Measurements from ENCODE around the gene CCDC83.
"Not testable (repeated sequence)": the region's sequence is repeated elsewhere in the genome, so short reads cannot be mapped to it uniquely, and the experiment has no call there.

CCDC83 gene

DNA sequence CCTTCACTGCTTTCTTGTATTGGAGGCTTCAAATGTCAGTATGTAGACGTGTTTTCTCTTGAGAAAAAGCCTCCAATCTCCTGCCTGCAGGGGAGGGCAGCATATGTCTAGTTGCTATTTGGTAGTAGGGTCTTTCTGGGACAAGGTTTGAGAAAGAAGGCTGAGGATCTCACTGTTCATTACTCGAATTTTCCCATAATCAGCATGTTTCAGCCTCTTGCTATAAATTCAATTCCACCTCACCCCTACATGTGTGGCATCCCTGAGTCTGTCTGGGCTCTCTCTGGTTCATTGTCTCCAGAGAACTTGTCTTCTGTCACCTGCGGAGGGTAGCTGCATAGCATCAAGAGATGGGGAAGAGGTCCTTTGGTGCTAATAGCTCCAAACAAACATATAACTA lies 19.5 kb upstream of the CCDC83 start:
- Histone ChIP-seq H3K9ac (ENCODE audit: low read depth, low read length) (no peak overlapping the region), H3K4me3 (ENCODE audit: low read length) (no peak overlapping the region), H3K4me1 (ENCODE audit: insufficient read depth, low read length) (no peaks in the 10 kb centered on the region; the same call in 1 of the 2 replicates), H3K9me3 (ENCODE audit: insufficient read depth, low read depth, low read length) (no peaks in the 10 kb centered on the region), H3K36me3 (ENCODE audit: insufficient read depth, low read length) (no peaks in the 10 kb centered on the region), H3K27me3 (ENCODE audit: insufficient read depth, low read length) (no peaks in the 10 kb centered on the region), H3K27ac (ENCODE audit: low read depth, low read length) (no peak overlapping the region)
- 78% methylated on average over 3 of the region's 3 CpGs for WGBS

DNA sequence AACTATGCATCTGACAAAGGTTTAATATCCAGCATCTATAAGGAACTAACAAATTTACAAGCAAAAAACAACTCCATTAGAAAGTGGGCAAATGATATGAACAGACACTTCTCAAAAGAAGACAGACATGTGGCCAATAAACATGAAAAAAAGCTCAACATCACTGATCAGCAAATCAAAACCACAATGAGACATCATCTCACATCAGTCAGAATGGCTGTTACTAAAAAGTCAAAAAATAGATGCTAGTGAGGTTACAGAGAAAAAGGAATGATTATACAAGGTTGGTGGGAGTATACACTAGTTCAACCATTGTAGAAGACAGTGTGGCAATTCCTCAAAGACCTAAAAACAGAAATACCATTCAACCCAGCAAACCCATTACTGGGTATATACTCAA lies 14.3 kb upstream of the CCDC83 start:
- not testable (repeated sequence) for H3K4me3 ChIP-seq (ENCODE audit: low read length); H3K9ac ChIP-seq (ENCODE audit: low read depth, low read length); H3K27ac ChIP-seq (ENCODE audit: low read depth, low read length); H3K27me3 ChIP-seq (ENCODE audit: insufficient read depth, low read length); H3K4me1 ChIP-seq (ENCODE audit: insufficient read depth, low read length); H3K36me3 ChIP-seq (ENCODE audit: insufficient read depth, low read length); H3K9me3 ChIP-seq (ENCODE audit: insufficient read depth, low read depth, low read length)

DNA sequence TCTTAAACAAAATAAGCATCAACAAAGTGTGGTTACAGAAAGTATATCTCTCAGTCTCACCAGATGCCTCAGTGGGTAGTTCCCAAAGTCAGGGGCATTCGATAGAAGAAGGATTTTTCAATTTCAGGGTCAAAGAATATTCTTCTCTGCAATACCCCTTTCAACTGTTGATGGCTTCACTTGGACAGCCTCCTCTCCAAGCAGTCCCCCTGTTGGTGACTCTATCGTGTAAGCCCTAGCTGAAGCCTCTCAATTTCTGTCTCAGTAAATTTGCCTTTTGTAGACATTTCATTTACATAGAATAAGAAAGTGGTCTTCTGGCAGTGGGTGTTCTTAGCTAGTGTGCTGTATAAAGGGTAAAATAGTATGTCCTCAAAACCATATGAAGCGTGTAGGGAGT lies 11.3 kb upstream of the CCDC83 start:
- H3K36me3 ChIP-seq (ENCODE audit: insufficient read depth, low read length), result no peaks in the 10 kb centered on the region
- no peaks in the 10 kb centered on the region for H3K4me1 ChIP-seq (ENCODE audit: insufficient read depth, low read length)
- H3K9me3 ChIP-seq (ENCODE audit: insufficient read depth, low read depth, low read length), result 0 out of 2 replicates have a peak, but pooled peaks cover 4% of the 10 kb centered on the region
- H3K4me3 ChIP-seq (ENCODE audit: low read length), result no peak overlapping the region
- 82% methylated on average over 2 of the region's 3 CpGs for WGBS
- no peak overlapping the region for H3K27ac ChIP-seq (ENCODE audit: low read depth, low read length)
- H3K27me3 ChIP-seq (ENCODE audit: insufficient read depth, low read length), result no peaks in the 10 kb centered on the region
- H3K9ac ChIP-seq (ENCODE audit: low read depth, low read length), result no peak overlapping the region

DNA sequence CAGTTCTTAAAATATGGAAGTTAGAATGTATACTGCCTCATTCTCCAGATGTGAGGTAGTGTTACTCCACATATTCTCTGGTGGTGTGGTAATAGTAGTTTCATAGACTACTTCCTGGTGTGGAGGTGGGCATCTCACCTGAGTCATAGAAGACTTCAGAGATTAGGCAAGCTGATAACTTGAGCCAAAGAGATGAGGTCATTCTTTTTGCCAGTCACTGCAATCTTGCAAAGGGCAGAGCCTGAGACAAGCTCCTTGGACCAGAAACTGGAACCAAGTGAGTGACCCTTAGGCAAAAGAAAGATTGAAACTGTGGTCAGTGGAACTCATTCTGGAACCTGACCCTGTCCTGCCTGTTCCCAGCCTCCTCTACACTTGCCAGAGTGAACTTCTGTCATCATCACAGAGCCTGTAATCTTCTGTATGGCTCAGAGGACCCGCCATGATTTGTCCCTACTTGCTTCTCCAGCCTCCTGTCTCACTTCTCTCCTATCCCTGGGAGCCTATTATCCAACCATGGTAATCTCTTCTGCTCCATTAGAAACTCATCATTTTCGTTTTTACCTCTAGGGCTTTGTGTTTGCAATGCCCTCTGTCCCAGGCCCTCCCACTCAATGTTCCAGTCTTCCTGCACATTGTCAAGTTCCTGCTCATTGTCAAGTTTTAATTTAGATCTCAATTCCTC lies 10.6 kb upstream of the CCDC83 start:
- Histone ChIP-seq H3K4me3 (ENCODE audit: low read length) (no peak overlapping the region), H3K27me3 (ENCODE audit: insufficient read depth, low read length) (no peaks in the 10 kb centered on the region), H3K9ac (ENCODE audit: low read depth, low read length) (no peak overlapping the region), H3K4me1 (ENCODE audit: insufficient read depth, low read length) (no peaks in the 10 kb centered on the region), H3K36me3 (ENCODE audit: insufficient read depth, low read length) (no peaks in the 10 kb centered on the region), H3K9me3 (ENCODE audit: insufficient read depth, low read depth, low read length) (0 out of 2 replicates have a peak, but pooled peaks cover 4% of the 10 kb centered on the region), H3K27ac (ENCODE audit: low read depth, low read length) (no peak overlapping the region)
- WGBS, result 75% methylated on average over 2 of the region's 2 CpGs

DNA sequence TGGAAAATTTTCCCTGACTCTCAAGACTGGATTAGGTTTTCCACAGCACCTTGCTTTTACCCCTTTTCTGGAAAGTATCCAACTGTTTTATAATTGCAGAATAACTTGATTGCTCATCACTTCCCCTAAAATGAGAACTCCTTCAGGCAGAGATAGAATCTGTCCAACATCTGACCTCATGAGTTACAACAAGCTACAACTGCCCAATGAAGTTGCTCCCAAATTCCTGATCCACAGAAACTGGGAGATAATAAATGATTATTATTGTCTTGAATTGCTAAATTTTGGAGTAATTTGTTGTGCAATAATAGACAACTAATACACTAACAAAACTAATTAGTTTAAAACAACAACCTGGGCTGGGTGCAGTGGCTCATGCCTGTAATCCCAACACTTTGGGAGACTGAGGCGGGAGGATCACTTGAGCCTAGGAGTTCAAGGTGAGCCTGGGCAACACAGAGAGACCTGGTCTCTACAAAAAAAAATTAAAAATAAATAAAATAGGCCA lies 10.0 kb upstream of the CCDC83 start:
- H3K27ac ChIP-seq (ENCODE audit: low read depth, low read length), result no peak overlapping the region

DNA sequence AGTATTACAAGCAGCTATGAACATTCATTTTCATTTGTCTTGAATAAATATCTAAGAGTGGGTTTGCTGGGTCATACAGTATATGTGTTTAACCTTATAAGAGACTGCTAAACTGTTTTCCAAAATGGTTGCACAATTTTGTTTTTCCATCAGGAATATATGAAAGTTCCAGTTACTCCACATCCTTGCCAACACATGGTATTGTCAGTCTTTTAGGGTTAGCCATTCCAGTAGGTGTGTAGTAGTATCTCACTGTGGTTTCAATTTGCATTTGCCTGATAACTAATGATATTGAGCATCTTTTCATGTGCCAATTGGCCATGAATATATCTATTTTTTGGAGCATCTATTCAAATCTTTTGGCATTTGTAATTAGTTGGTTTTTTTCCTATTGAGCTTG lies 7.7 kb upstream of the CCDC83 start:
- no peaks in the 10 kb centered on the region for H3K27me3 ChIP-seq (ENCODE audit: insufficient read depth, low read length)
- peaks cover 18% of the 10 kb centered on the region for H3K9me3 ChIP-seq (ENCODE audit: insufficient read depth, low read depth, low read length)
- no peak overlapping the region for H3K4me3 ChIP-seq (ENCODE audit: low read length)
- no peaks in the 10 kb centered on the region for H3K36me3 ChIP-seq (ENCODE audit: insufficient read depth, low read length)
- H3K27ac ChIP-seq (ENCODE audit: low read depth, low read length), result no peak overlapping the region
- no peak overlapping the region for H3K9ac ChIP-seq (ENCODE audit: low read depth, low read length)
- H3K4me1 ChIP-seq (ENCODE audit: insufficient read depth, low read length), result no peaks in the 10 kb centered on the region

More for the DNA sequence above, 10.0 kb upstream of the CCDC83 start:
- no peaks in the 10 kb centered on the region for H3K27me3 ChIP-seq (ENCODE audit: insufficient read depth, low read length)
- H3K4me3 ChIP-seq (ENCODE audit: low read length), result no peak overlapping the region
- H3K9ac ChIP-seq (ENCODE audit: low read depth, low read length), result no peak overlapping the region
- no peaks in the 10 kb centered on the region for H3K4me1 ChIP-seq (ENCODE audit: insufficient read depth, low read length)
- 100% methylated on average over 1 of the region's 1 CpG for WGBS
- no peaks in the 10 kb centered on the region for H3K36me3 ChIP-seq (ENCODE audit: insufficient read depth, low read length)
- H3K9me3 ChIP-seq (ENCODE audit: insufficient read depth, low read depth, low read length), result 0 out of 2 replicates have a peak, but pooled peaks cover 4% of the 10 kb centered on the region

DNA sequence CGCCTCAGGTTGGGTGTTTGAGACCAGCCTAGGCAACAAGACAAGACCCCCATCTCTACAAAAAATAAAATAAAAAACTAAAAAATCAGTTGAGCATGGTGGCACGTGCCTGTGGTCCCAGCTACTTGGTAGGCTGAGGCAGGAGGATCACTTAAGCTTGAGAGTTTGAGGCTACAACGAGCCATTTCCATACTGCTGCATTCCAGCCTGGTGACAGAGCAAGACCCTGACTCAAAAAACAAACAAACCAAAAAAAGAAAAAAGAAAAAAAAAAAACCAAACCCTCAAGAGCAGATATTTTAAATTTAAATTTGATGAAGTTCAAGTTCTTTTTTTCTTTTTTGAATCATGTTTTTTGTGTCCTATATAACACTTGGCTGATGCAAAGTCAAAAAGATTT lies 7.2 kb upstream of the CCDC83 start:
- H3K4me1 ChIP-seq (ENCODE audit: insufficient read depth, low read length), result no peaks in the 10 kb centered on the region
- WGBS, result 88% methylated on average over 3 of the region's 3 CpGs
- no peaks in the 10 kb centered on the region for H3K36me3 ChIP-seq (ENCODE audit: insufficient read depth, low read length)
- no peak overlapping the region for H3K9ac ChIP-seq (ENCODE audit: low read depth, low read length)
- no peak overlapping the region for H3K27ac ChIP-seq (ENCODE audit: low read depth, low read length)
- H3K9me3 ChIP-seq (ENCODE audit: insufficient read depth, low read depth, low read length), result peaks cover 19% of the 10 kb centered on the region
- no peak overlapping the region for H3K4me3 ChIP-seq (ENCODE audit: low read length)
- no peaks in the 10 kb centered on the region for H3K27me3 ChIP-seq (ENCODE audit: insufficient read depth, low read length)

DNA sequence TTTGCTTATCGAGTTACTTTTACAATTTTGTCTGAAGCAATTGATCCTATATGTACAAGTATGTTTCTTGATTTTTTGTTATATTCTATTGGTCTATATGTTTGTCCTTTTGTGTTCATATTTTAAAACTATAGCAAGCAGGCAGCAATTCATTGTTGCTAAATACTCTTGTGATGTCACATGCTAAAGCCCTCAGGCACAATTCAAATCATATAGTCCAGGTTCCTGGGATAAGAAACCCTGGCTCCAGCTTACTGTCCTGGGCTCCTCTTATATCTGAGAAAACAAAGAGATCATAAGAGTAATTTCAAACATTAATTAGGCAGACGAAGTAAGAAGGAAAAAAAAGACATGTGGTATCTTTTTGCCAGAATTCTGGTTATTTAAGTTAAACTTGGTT lies 6.6 kb upstream of the CCDC83 start:
- Histone ChIP-seq H3K4me1 (ENCODE audit: insufficient read depth, low read length) (no peaks in the 10 kb centered on the region), H3K27me3 (ENCODE audit: insufficient read depth, low read length) (no peaks in the 10 kb centered on the region), H3K27ac (ENCODE audit: low read depth, low read length) (no peak overlapping the region), H3K9me3 (ENCODE audit: insufficient read depth, low read depth, low read length) (peaks cover 19% of the 10 kb centered on the region), H3K4me3 (ENCODE audit: low read length) (no peak overlapping the region), H3K36me3 (ENCODE audit: insufficient read depth, low read length) (no peaks in the 10 kb centered on the region), H3K9ac (ENCODE audit: low read depth, low read length) (no peak overlapping the region)
- WGBS, result 90% methylated on average over 1 of the region's 2 CpGs

DNA sequence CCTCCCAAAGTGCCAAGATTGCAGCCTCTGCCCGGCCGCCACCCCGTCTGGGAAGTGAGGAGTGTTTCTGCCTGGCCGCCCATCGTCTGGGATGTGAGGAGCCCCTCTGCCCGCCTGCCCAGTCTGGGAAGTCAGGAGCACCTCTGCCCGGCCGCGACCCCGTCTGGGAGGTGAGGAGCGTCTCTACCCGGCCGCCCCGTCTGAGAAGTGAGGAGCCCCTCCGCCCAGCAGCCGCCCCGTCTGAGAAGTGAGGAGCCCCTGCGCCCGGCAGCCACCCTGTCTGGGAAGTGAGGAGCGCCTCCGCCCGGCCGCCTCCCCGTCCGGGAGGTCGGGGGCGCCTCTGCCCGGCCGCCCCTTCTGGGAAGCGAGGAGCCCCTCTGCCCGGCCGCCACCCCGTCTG lies 2.4 kb upstream of the CCDC83 start:
- not testable (repeated sequence) for H3K4me3 ChIP-seq (ENCODE audit: low read length); H3K9ac ChIP-seq (ENCODE audit: low read depth, low read length); H3K27me3 ChIP-seq (ENCODE audit: insufficient read depth, low read length); H3K27ac ChIP-seq (ENCODE audit: low read depth, low read length); H3K4me1 ChIP-seq (ENCODE audit: insufficient read depth, low read length); H3K36me3 ChIP-seq (ENCODE audit: insufficient read depth, low read length)
- H3K9me3 ChIP-seq (ENCODE audit: insufficient read depth, low read depth, low read length), result peaks cover 18% of the 10 kb centered on the region
- WGBS, result 96% methylated on average over 33 of the region's 33 CpGs

DNA sequence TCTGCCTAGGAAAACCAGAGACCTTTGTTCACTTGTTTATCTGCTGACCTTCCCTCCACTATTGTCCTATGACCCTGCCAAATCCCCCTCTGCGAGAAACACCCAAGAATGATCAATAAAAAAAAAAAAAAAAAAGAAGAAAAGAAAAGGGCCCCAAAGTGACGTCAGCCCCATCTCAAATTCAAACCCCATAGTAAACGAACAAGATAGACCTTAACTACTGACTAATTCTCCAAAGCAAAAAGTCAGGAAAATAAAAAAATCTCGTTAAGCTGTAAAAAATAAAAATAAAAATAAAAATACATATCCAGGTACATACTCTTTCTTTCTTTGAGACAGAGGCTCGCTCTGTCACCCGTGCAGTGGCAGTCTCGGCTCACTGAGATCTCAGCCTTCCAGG lies 1.6 kb upstream of the CCDC83 start:
- H3K27me3 ChIP-seq (ENCODE audit: insufficient read depth, low read length); H3K9ac ChIP-seq (ENCODE audit: low read depth, low read length); H3K4me1 ChIP-seq (ENCODE audit: insufficient read depth, low read length); H3K4me3 ChIP-seq (ENCODE audit: low read length); H3K36me3 ChIP-seq (ENCODE audit: insufficient read depth, low read length); H3K27ac ChIP-seq (ENCODE audit: low read depth, low read length): not testable (repeated sequence)
- peaks cover 15% of the 10 kb centered on the region for H3K9me3 ChIP-seq (ENCODE audit: insufficient read depth, low read depth, low read length)
- WGBS, result 95% methylated on average over 5 of the region's 7 CpGs

DNA sequence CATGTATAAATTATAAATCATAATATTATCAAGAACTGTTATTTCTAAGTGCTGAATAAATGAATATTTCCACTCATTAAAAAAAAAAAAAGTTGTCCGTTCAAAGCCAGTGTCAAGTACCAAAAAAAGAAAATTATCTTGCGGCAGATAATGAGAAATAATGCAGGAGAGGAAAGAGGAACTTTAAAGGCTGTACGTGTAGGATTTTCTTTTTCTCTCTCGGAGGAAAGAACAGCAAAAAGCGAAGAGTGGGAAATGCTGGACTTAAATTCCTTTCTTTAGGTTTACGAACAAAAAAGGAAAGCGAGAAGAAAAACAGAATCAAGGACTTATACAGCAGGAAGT lies 999 bp upstream of the CCDC83 start:
- Histone ChIP-seq H3K27ac (ENCODE audit: low read depth, low read length) (peak overlapping the region; percentile 70), H3K27me3 (ENCODE audit: insufficient read depth, low read length) (peaks cover 5% of the 10 kb centered on the region), H3K9me3 (ENCODE audit: insufficient read depth, low read depth, low read length) (peaks cover 15% of the 10 kb centered on the region), H3K4me1 (ENCODE audit: insufficient read depth, low read length) (0 out of 2 replicates have a peak, but pooled peaks cover 10% of the 10 kb centered on the region), H3K36me3 (ENCODE audit: insufficient read depth, low read length) (no peaks in the 10 kb centered on the region), H3K4me3 (ENCODE audit: low read length) (peak overlapping the region; percentile 84), H3K9ac (ENCODE audit: low read depth, low read length) (peak overlapping the region; percentile 96)
- WGBS, result 55% methylated on average over 7 of the region's 7 CpGs
